ENCODE measurements around the gene SLC6A6. TPM values are rescaled to one million over a fixed set of nuclear protein-coding genes. Genes with fewer than 3 reads are reported as not detected.

SLC6A6 gene
- polyA plus RNA-seq, 1 donor (not counting 4 experiments of a cell fraction or from before 2014, with no cell fraction given), result 8.3 TPM

GRCh38 chr3:14371573-14372474 lies 30.6 kb upstream of the SLC6A6 start:
- Histone ChIP-seq H3K27me3 (ENCODE audit: control insufficient read depth, extremely low read depth, insufficient read depth, low read length) (peaks cover 23% of the 10 kb centered on the region), H4K20me1 (ENCODE audit: control insufficient read depth, extremely low read depth, insufficient read depth, low read length) (no peaks in the 10 kb centered on the region), H3K4me2 (ENCODE audit: control insufficient read depth, extremely low read depth, insufficient read depth, low read depth, low read length) (no peak overlapping the region), H2AFZ (ENCODE audit: control insufficient read depth, low read length) (no peak overlapping the region), H3K36me3 (ENCODE audit: control insufficient read depth in 2 of 2, extremely low read depth in 1 of 2, insufficient read depth in 2 of 2, low read length in 2 of 2) (no peaks in the 10 kb centered on the region), H3K9ac (ENCODE audit: control insufficient read depth, extremely low read depth, insufficient read depth, low read length) (no peak overlapping the region), H3K9me1 (ENCODE audit: control insufficient read depth, extremely low read depth, insufficient read depth, low read length) (no peaks in the 10 kb centered on the region), H3K4me1 (ENCODE audit: control insufficient read depth, extremely low read depth, insufficient read depth, low read length) (peaks cover 45% of the 10 kb centered on the region), H3K27ac (ENCODE audit: control insufficient read depth, insufficient read depth, low read length) (no peak overlapping the region), H3K4me3 (ENCODE audit: control insufficient read depth in 2 of 3, extremely low read depth in 1 of 3, insufficient read depth in 2 of 3, low read depth in 1 of 3, low read length in 3 of 3) (no peak overlapping the region), H3K79me2 (ENCODE audit: control insufficient read depth, insufficient read depth, low read length) (no peaks in the 10 kb centered on the region), H3K9me3 (ENCODE audit: control insufficient read depth, low read depth, low read length) (no peaks in the 10 kb centered on the region)
- TF ChIP-seq EZH2 (IDR thresholded peaks at IDR 0.05; ENCODE audit: low read length) (no peak), CTCF (optimal IDR thresholded peaks at IDR 0.05 in 1 of 3, IDR thresholded peaks at IDR 0.05 in 1 of 3, conservative IDR thresholded peaks at IDR 0.05 in 1 of 3; ENCODE audit: extremely low read depth in 1 of 3, insufficient read depth in 2 of 3, low read length in 3 of 3) (peak in 1 of 3 experiments; percentile 30)
- peak; percentile 44 for FAIRE-seq
- no peak for DNase-seq (ENCODE audit: low read depth, low spot score)
- dilution Hi-C loops (cut with MboI; ENCODE audit: extremely low pct_ligation_motif_present, low sequenced_read_pairs), result no loop called here

- peaks cover 45% of the 10 kb centered on the region for H3K4me1 ChIP-seq (ENCODE audit: control insufficient read depth, extremely low read depth, insufficient read depth, low read length)
- no peak overlapping the region for H3K27ac ChIP-seq (ENCODE audit: control insufficient read depth, insufficient read depth, low read length)
- H3K4me2 ChIP-seq (ENCODE audit: control insufficient read depth, extremely low read depth, insufficient read depth, low read depth, low read length), result no peak overlapping the region
- H3K36me3 ChIP-seq (ENCODE audit: control insufficient read depth in 2 of 2, extremely low read depth in 1 of 2, insufficient read depth in 2 of 2, low read length in 2 of 2), result no peaks in the 10 kb centered on the region
- DNase-seq (ENCODE audit: low read depth, low spot score), result no peak
- no peak overlapping the region for H3K9ac ChIP-seq (ENCODE audit: control insufficient read depth, extremely low read depth, insufficient read depth, low read length)
- dilution Hi-C loops (cut with MboI; ENCODE audit: extremely low pct_ligation_motif_present, low sequenced_read_pairs), result no loop called here
- H4K20me1 ChIP-seq (ENCODE audit: control insufficient read depth, extremely low read depth, insufficient read depth, low read length), result no peaks in the 10 kb centered on the region
- H3K27me3 ChIP-seq (ENCODE audit: control insufficient read depth, extremely low read depth, insufficient read depth, low read length), result peaks cover 16% of the 10 kb centered on the region
- H3K4me3 ChIP-seq (ENCODE audit: control insufficient read depth in 2 of 3, extremely low read depth in 1 of 3, insufficient read depth in 2 of 3, low read depth in 1 of 3, low read length in 3 of 3), result no peak overlapping the region
- no peaks in the 10 kb centered on the region for H3K9me1 ChIP-seq (ENCODE audit: control insufficient read depth, extremely low read depth, insufficient read depth, low read length)
- H3K79me2 ChIP-seq (ENCODE audit: control insufficient read depth, insufficient read depth, low read length), result no peaks in the 10 kb centered on the region
- H2AFZ ChIP-seq (ENCODE audit: control insufficient read depth, low read length), result no peak overlapping the region
- FAIRE-seq, result no peak
- TF ChIP-seq EZH2 (IDR thresholded peaks at IDR 0.05; ENCODE audit: low read length) (no peak), CTCF (optimal IDR thresholded peaks at IDR 0.05 in 1 of 3, IDR thresholded peaks at IDR 0.05 in 1 of 3, conservative IDR thresholded peaks at IDR 0.05 in 1 of 3; ENCODE audit: extremely low read depth in 1 of 3, insufficient read depth in 2 of 3, low read length in 3 of 3) (no peak)
- no peaks in the 10 kb centered on the region for H3K9me3 ChIP-seq (ENCODE audit: control insufficient read depth, low read depth, low read length)
Measured at GRCh38 chr3:14372587-14372986, 29.8 kb upstream of the SLC6A6 start.
